Measurements from ENCODE around the gene LORICRIN.
"Not testable (repeated sequence)": the region's sequence is repeated elsewhere in the genome, so short reads cannot be mapped to it uniquely, and the experiment has no call there.

Gene LORICRIN

GRCh38 chr1:153217744-153218416 lies 41.6 kb upstream of the LORICRIN start:
- TF ChIP-seq ARNT (IDR thresholded peaks at IDR 0.05) = no peak
- TF ChIP-seq HDGF (IDR thresholded peaks at IDR 0.05; ENCODE audit: borderline replicate concordance) = no peak
- no peak for TF ChIP-seq FOXA1 (IDR thresholded peaks at IDR 0.05)
- TF ChIP-seq LEF1 (IDR thresholded peaks at IDR 0.05; ENCODE audit: borderline replicate concordance) = no peak
- TF ChIP-seq ELF4 (IDR thresholded peaks at IDR 0.05) = no peak
- no peak for TF ChIP-seq ZNF384 (IDR thresholded peaks at IDR 0.05)
- TF ChIP-seq BHLHE40 (IDR thresholded peaks at IDR 0.05; ENCODE audit: borderline replicate concordance) = no peak
- no peak for TF ChIP-seq NFRKB (IDR thresholded peaks at IDR 0.05)
- TF ChIP-seq, protein P1, sequence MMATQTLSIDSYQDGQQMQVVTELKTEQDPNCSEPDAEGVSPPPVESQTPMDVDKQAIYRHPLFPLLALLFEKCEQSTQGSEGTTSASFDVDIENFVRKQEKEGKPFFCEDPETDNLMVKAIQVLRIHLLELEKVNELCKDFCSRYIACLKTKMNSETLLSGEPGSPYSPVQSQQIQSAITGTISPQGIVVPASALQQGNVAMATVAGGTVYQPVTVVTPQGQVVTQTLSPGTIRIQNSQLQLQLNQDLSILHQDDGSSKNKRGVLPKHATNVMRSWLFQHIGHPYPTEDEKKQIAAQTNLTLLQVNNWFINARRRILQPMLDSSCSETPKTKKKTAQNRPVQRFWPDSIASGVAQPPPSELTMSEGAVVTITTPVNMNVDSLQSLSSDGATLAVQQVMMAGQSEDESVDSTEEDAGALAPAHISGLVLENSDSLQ (IDR thresholded peaks at IDR 0.05) = no peak
- TF ChIP-seq CTBP1 (IDR thresholded peaks at IDR 0.05; ENCODE audit: borderline replicate concordance) = no peak
- TF ChIP-seq SP1 (IDR thresholded peaks at IDR 0.05) = no peak
- TF ChIP-seq FOXM1 (IDR thresholded peaks at IDR 0.05; ENCODE audit: borderline replicate concordance) = no peak
- no peak for TF ChIP-seq SUZ12 (IDR thresholded peaks at IDR 0.05)
- TF ChIP-seq TARDBP (IDR thresholded peaks at IDR 0.05) = no peak
- no peak for TF ChIP-seq FOXK2 (IDR thresholded peaks at IDR 0.05)
- TF ChIP-seq L3MBTL2 (conservative IDR thresholded peaks at IDR 0.05) = no peak
- ChIA-PET POLR2A (no interaction called here), CTCF (no interaction called here)
- DNase-seq (ENCODE audit: extremely low spot score) = no peak

DNA sequence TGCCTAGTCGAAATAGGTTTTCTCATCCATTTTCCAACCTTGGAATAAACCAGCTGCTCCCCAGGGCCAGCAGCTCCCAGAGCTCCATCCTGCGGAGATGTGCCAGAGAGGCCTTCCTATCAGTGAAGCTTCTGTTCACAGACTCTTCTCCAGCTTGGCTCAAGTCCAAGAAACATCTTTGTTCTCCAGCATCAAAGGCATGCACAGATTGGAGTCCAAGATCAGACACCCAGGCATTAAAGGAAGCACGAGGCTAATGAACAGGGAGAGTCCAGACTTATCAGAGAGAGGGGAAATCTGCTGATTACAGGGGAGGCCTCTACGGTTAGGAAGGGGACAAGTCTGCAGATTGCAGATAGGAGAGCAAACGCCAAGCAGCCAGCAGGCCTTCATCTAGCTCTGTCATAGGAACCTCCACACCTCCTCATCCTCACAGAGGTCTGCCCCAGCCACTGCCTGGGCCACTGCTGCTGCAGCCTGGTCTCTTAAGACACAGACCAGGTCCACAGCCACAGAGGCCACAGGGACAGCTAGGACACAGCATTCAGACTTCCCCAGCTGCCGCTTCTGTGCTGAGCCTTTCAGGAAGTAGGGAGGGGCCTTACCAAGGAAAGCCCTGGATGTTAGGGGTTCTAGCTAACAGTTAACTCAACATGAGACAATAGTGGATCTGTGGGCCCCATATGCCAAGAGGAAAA lies 38.7 kb upstream of the LORICRIN start:
- ChIA-PET CTCF (interaction anchor here (0.6 to 1.1 kb wide), 4 partner anchors 8 to 394 kb away, joined by 3 to 4 read pairs (median 3); no protein-coding TSS in a partner anchor), POLR2A (interaction anchor here (1.1 kb wide), 1 partner anchor 14 kb away, joined by 3 read pairs; no protein-coding TSS in a partner anchor)
- TF ChIP-seq ZNF384 (IDR thresholded peaks at IDR 0.05) (no peak), CTBP1 (IDR thresholded peaks at IDR 0.05; ENCODE audit: borderline replicate concordance) (no peak), FOXK2 (IDR thresholded peaks at IDR 0.05) (no peak), SP1 (IDR thresholded peaks at IDR 0.05) (no peak), LEF1 (IDR thresholded peaks at IDR 0.05; ENCODE audit: borderline replicate concordance) (no peak), FOXM1 (IDR thresholded peaks at IDR 0.05; ENCODE audit: borderline replicate concordance) (no peak), BHLHE40 (IDR thresholded peaks at IDR 0.05; ENCODE audit: borderline replicate concordance) (no peak), TARDBP (IDR thresholded peaks at IDR 0.05) (no peak), NFRKB (IDR thresholded peaks at IDR 0.05) (no peak), ELF4 (IDR thresholded peaks at IDR 0.05) (no peak)
- TF ChIP-seq, protein P1 (IDR thresholded peaks at IDR 0.05) = no peak
- DNase-seq (ENCODE audit: extremely low spot score) = no peak

- POLR2A ChIA-PET = not testable (repeated sequence)
- DNase-seq (ENCODE audit: extremely low spot score) = peak; percentile 37
- CTCF ChIA-PET = interaction anchor here (1.4 kb wide), 1 partner anchor 10 kb away, joined by 4 read pairs; no protein-coding TSS in a partner anchor
Observed at GRCh38 chr1:153223040-153223891, 36.2 kb upstream of the LORICRIN start.

DNA sequence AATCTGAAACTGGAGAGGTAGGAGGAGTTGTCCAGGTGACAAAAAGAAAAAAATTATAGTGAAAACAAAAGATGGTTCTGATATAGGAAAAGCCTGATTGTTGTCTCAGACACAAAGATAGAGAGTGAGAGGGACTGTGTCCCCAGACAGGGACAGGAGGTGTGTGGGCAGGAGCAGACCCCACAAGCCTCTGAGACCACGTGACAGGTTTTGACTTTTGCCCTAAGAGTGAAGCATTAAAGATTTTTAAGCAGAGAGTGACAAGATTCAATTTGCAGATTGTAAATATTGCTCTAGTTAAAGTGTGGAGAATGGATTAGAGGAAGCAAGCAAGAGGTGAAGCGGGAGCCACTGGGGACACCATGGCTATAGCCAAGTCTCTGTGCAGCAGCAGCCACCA lies 31.7 kb upstream of the LORICRIN start:
- POLR2A ChIA-PET = no interaction called here
- no peak for TF ChIP-seq SP1 (IDR thresholded peaks at IDR 0.05)
- TF ChIP-seq BHLHE40 (IDR thresholded peaks at IDR 0.05; ENCODE audit: borderline replicate concordance) = no peak
- no peak for TF ChIP-seq FOXK2 (IDR thresholded peaks at IDR 0.05)
- no peak for TF ChIP-seq ARNT (IDR thresholded peaks at IDR 0.05)
- no peak for TF ChIP-seq ZNF384 (IDR thresholded peaks at IDR 0.05)
- no peak for TF ChIP-seq CTBP1 (IDR thresholded peaks at IDR 0.05; ENCODE audit: borderline replicate concordance)
- TF ChIP-seq FOXM1 (IDR thresholded peaks at IDR 0.05; ENCODE audit: borderline replicate concordance) = no peak
- no peak for TF ChIP-seq FOXA1 (IDR thresholded peaks at IDR 0.05)
- TF ChIP-seq TARDBP (IDR thresholded peaks at IDR 0.05) = no peak
- no peak for TF ChIP-seq SUZ12 (IDR thresholded peaks at IDR 0.05)
- TF ChIP-seq ELF4 (IDR thresholded peaks at IDR 0.05) = no peak
- TF ChIP-seq L3MBTL2 (conservative IDR thresholded peaks at IDR 0.05) = no peak
- TF ChIP-seq HDGF (IDR thresholded peaks at IDR 0.05; ENCODE audit: borderline replicate concordance) = no peak
- TF ChIP-seq LEF1 (IDR thresholded peaks at IDR 0.05; ENCODE audit: borderline replicate concordance) = no peak
- TF ChIP-seq, protein P1 (IDR thresholded peaks at IDR 0.05) = no peak
- DNase-seq (ENCODE audit: extremely low spot score) = no peak
- CTCF ChIA-PET = interaction anchor here (0.8 to 1.4 kb wide), 3 partner anchors 35 to 574 kb away, joined by 3 to 4 read pairs (median 3); no protein-coding TSS in a partner anchor

- no peak for DNase-seq (ENCODE audit: extremely low spot score)
- POLR2A ChIA-PET = interaction anchor here (1.0 kb wide), 1 partner anchor 10 kb away, joined by 3 read pairs; no protein-coding TSS in a partner anchor
- no peak for TF ChIP-seq LEF1 (IDR thresholded peaks at IDR 0.05; ENCODE audit: borderline replicate concordance)
- TF ChIP-seq FOXA1 (IDR thresholded peaks at IDR 0.05) = no peak
- TF ChIP-seq L3MBTL2 (conservative IDR thresholded peaks at IDR 0.05) = no peak
- TF ChIP-seq SP1 (IDR thresholded peaks at IDR 0.05) = no peak
- TF ChIP-seq FOXK2 (IDR thresholded peaks at IDR 0.05) = no peak
- TF ChIP-seq ARNT (IDR thresholded peaks at IDR 0.05) = no peak
- TF ChIP-seq HDGF (IDR thresholded peaks at IDR 0.05; ENCODE audit: borderline replicate concordance) = no peak
- TF ChIP-seq CTBP1 (IDR thresholded peaks at IDR 0.05; ENCODE audit: borderline replicate concordance) = no peak
- no peak for TF ChIP-seq TARDBP (IDR thresholded peaks at IDR 0.05)
- TF ChIP-seq SUZ12 (IDR thresholded peaks at IDR 0.05) = no peak
- no peak for TF ChIP-seq FOXM1 (IDR thresholded peaks at IDR 0.05; ENCODE audit: borderline replicate concordance)
- no peak for TF ChIP-seq ELF4 (IDR thresholded peaks at IDR 0.05)
- TF ChIP-seq ZNF384 (IDR thresholded peaks at IDR 0.05) = no peak
- TF ChIP-seq BHLHE40 (IDR thresholded peaks at IDR 0.05; ENCODE audit: borderline replicate concordance) = no peak
- TF ChIP-seq, protein P1 (IDR thresholded peaks at IDR 0.05) = no peak
- CTCF ChIA-PET = interaction anchor here (0.6 to 1.4 kb wide), 8 partner anchors 8 to 575 kb away, joined by 3 to 5 read pairs (median 4); partner anchors contain the start of gene LORICRIN
Observed at GRCh38 chr1:153228491-153228890, 31.0 kb upstream of the LORICRIN start.

GRCh38 chr1:153229076-153229829 lies 30.2 kb upstream of the LORICRIN start:
- CTCF ChIA-PET = interaction anchor here (0.6 to 1.4 kb wide), 8 partner anchors 9 to 576 kb away, joined by 3 to 5 read pairs (median 4); no protein-coding TSS in a partner anchor
- POLR2A ChIA-PET = interaction anchor here (1.0 kb wide), 1 partner anchor 9 kb away, joined by 3 read pairs; no protein-coding TSS in a partner anchor
- not testable (repeated sequence) for DNase-seq (ENCODE audit: extremely low spot score)
